DMS153 (cell line): Measurements from ENCODE around the gene LGALS7.
A peak's percentile ranks its signal among the peaks of the same experiment; 100 is the strongest.
"Not testable (repeated sequence)": the region's sequence is repeated elsewhere in the genome, so short reads cannot be mapped to it uniquely, and the experiment has no call there.

Experiments
- DNase-seq: peaks from one replicate; lab custom pipeline; 2025; lab: John Stamatoyannopoulos, UW

LGALS7 gene

DNA sequence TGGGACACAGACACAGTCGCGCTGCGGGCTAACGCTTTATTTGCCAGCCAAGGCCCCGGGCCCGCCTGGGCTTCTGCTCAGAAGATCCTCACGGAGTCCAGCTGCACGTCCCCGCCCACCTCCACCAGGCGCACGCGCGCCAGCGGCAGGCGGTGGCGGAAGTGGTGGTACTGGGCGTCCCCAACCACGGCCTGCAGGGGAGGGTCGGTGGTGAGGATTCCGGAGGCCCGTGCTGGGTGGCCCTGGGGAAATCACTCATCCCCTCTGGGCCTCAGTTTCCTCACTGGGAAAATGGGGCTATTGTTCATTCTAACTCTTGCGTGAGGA is 2.4 kb downstream of the LGALS7 start:
- not testable (repeated sequence) for DNase-seq

- not testable (repeated sequence) for DNase-seq
Measured at GRCh38 chr19:38770228-38770948, 2.9 kb downstream of the LGALS7 start.

DNA sequence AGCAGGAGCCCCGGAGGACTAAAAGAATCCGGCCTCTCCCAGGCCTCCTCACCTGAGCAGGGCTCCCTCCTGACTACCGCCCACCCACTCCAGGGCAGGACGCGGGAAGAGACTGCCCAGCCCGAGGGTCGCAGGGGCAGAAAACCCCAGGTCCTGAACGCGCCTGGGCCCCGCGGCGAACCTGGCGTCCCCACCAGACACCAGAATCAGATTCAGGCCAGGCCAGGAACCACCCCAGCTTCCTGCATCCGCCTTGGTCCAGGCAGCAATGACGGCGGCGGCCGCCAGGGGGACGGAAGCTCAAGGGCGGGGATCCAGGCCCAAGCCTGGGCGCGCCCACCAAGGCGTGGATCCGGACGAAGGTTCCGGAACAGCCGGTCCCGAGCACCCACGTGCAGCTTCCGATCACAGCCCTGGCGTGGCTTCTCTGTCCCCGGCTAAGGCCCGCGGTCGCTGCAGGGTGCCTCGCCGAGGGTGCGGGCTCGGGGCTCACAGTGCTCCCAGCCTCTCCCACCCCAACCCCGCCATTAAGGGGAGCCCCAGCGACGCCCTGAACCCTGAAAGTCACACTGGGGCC is 3.6 kb downstream of the LGALS7 start:
- DNase-seq = peak; percentile 34

DNA sequence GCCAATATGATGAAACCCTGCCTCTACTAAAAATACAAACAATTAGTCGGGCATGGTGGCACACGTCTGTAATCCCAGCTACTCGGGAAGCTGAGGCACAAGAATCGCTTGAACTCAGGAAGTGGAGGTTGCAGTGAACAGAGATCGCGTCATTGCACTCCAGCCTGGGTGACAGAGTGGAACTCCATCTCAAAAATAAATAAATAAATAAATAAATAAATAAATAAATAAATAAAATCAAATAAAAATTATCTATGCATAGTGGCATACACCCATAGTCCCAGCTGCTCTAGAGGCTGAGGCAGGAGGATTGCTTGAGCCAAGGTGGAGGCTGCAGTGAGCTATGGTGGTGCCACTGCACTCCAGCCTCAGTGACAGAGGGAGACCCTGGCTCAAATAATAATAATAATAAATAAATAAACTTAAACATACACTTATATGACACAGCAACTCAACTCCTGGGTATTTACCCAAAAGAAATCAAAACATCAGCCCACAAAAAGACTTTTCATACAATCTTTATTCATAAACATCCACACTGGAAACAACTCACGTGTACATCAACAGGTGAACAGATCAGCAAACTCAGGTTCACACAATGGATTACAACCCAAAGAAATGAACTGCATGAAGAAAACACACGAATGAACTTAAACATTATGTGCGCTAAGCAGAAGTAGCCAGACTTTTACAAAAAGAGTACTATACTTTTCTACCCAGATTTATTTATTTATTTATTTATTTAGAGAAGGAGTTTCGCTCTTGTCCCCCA is 6.9 kb downstream of the LGALS7 start:
- DNase-seq = no peak

- DNase-seq = no peak
Measured at GRCh38 chr19:38765214-38765613, 8.1 kb downstream of the LGALS7 start.

DNA sequence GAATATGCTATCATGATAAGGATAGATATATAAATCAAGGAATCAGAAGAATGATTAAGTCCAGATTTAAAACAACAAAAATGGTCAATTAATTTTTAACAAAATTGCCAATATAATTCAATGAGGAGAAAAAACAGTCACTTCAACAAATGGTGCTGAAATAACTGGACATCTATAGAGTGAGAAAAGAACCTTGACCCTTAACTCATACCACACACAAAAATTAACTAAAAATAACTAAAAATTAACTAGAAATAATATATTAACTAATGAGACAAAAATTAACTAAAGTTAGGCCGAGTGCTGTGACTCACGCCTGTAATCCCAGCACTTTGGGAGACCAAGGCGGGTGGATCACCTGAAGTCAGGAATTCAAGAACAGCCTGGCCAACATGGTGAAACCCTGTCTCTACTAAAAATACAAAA is 9.5 kb downstream of the LGALS7 start:
- DNase-seq = no peak

DNA sequence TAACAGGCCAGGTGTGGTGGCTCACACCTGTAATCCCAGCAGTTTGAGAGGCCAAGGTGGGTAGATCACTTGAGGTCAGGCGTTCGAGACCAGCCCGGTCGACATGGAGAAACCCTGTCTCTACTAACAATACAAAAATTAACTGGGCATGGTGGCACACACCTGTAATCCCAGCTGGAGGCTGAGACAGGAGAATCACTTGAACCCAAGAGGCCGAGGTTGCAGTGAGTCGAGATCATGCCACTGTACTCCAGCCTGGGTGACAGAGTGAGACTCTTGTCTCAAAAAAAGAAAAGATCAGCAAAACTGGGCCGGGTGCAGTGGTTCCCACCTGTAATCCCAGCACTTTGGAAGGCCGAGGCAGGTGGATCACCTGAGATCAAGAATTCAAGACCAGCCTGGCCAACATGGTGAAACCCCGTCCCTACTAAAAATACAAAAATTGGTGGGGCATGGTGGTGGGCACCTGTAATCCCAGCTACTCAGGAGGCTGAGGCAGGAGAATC is 11.4 kb downstream of the LGALS7 start:
- DNase-seq = not testable (repeated sequence)

DNA sequence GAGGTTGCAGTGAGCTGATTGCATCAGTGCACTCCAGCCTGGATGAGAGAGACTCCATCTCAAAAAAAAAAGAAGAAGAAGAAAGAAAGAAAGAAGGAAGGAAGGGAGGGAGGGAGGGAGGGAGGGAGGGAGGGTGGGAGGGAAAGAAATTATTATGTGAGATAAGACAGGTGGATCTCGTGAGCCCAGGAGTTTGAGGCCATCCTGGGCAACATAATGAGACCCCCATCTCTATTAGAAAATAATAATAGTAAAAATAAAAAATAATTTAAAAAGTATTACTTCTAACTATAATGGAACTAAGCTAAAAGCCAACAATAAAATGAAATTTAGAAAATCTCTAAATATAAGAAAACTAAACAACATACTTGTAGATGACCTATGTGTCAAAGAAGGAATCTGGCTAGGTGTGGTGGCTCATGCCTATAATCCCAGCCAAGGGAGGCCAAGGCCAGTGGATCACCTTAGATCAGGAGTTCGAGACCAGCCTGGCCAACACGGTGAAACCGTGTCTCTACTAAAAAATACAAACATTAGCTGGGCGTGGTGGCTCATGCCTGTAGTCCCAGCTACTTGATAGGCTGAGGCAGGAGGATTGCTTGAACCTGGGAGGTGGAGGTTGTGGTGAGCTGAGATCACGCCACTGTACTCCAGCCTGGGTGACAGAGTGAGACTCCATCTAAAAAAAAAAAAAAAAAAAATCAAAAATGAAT is 12.4 kb downstream of the LGALS7 start:
- DNase-seq = not testable (repeated sequence)

DNA sequence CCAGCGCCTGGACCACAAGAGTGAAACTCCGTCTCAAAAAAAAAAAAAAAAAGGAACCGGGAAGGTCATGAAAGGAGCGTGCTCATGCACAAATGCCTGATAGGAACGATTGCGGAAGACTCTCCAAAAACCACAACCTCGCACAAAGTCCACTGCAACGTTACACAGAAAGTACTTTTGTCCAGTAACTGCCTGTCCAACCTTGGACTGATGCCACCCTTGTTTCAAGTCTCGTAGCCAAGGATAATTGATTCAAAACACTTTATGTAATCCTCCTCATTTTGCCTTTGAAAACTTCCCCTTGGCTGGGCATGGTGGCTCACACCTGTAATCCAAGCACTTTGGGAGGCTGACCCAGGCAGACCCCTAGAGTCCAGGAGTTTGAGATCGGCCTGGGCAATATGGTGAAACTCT is 13.7 kb downstream of the LGALS7 start:
- DNase-seq = no peak

DNA sequence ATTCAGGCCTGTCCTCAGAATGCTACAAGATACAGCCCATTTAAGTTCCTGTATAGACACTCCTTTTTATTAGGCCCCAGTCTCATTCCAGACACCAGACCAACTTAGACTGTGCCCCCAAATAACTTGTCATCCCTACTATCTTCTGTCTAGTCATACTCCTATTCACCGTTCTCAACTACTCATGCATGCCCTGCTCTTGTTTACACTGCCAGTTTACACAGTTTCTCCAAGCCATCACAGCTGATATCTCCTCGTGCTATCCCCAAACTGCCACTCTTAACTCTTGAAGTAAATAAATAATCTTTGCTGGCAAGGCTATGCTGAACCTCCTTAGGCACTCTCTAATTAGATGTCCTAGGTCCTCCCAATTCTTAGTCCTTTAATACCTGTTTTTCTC is 19.1 kb downstream of the LGALS7 start:
- not testable (repeated sequence) for DNase-seq

GRCh38 chr19:38753783-38754182 is 19.5 kb downstream of the LGALS7 start:
- not testable (repeated sequence) for DNase-seq

DNA sequence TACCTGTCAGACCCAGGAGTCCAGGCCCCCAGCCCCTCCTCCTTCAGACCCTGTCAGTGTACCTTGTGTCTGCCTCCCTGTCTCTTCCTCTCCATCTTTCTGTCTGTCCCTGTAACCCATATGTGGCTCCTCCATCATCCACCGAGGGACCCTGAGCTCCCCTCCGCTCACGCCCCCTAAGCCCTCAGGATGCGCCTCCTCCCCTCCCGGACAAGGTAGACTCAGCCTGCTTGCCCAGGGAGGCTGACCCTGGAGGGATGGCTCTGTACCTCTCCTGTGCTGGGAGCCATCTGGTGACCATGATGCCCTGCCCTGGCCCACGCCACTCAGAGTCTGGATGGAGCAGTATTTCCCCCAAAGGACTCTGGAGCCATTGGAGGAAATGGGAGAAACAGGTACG is 28.0 kb downstream of the LGALS7 start:
- no peak for DNase-seq

GRCh38 chr19:38744874-38745273 is 28.4 kb downstream of the LGALS7 start:
- no peak for DNase-seq

- DNase-seq = no peak
Measured at GRCh38 chr19:38744298-38744681, 29.0 kb downstream of the LGALS7 start, which contains the start of gene CAPN12. TSS of gene CAPN12 (minus strand) at chr19:38744474. CDS start at chr19:38744165, 309 bp downstream.

- no peak for DNase-seq
Measured at GRCh38 chr19:38743394-38744297, 29.7 kb downstream of the LGALS7 start.

- DNase-seq = no peak
Measured at GRCh38 chr19:38742906-38743305, 30.4 kb downstream of the LGALS7 start.

- DNase-seq = no peak
Measured at GRCh38 chr19:38742296-38742695, 31.0 kb downstream of the LGALS7 start.

DNA sequence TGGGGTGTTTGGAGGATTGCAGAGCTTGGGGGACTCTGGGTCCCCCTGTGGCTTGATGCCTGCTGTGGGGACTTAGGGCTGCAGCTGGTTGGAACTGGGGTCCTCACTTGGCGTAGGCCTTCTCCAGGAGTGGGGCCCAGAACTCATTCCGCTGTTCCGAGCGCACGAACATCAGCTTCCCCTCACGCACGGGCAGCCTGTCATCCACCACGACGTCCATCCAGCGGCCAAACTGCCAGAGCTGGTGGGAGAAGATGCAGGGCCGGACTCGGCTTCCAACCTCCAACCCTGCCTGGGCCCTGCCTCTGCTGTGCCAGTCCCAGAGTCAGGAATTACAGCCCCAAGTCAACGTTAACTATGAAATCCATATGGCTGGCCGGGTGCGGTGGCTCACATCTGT is 31.6 kb downstream of the LGALS7 start:
- DNase-seq = no peak

DNA sequence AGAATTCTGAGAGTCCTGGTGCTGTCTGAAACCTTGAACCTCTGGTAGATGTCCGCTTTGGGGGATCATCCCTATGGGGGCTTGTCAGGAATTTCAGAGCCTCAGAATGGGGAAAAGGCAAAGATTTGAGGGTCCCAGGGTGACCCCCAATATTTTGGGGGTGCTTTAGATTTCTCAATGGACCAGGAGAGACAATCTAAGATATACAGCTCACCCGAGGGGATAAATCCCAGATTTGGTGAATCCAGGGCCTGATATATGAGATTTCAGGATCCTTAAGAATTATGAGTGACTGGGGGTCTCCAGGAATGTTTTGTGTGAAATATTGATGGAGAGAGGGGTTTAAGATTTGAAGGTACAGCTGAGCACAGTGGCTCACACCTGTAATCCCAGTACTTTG is 32.4 kb downstream of the LGALS7 start:
- no peak for DNase-seq

- no peak for DNase-seq
Measured at GRCh38 chr19:38740257-38740592, 33.1 kb downstream of the LGALS7 start.
